GM18519 (cell line): ENCODE data around the gene BAIAP3.

Experiments used
- ATAC-seq: cut with Tn5 transposase; IDR thresholded peaks from one replicate; pipeline ENCODE4 v1.9.1; 2021; ENCODE audit warnings: mild to moderate bottlenecking, moderate library complexity; ENCODE audit not compliant: unreplicated experiment, low FRiP score

The BAIAP3 gene

DNA sequence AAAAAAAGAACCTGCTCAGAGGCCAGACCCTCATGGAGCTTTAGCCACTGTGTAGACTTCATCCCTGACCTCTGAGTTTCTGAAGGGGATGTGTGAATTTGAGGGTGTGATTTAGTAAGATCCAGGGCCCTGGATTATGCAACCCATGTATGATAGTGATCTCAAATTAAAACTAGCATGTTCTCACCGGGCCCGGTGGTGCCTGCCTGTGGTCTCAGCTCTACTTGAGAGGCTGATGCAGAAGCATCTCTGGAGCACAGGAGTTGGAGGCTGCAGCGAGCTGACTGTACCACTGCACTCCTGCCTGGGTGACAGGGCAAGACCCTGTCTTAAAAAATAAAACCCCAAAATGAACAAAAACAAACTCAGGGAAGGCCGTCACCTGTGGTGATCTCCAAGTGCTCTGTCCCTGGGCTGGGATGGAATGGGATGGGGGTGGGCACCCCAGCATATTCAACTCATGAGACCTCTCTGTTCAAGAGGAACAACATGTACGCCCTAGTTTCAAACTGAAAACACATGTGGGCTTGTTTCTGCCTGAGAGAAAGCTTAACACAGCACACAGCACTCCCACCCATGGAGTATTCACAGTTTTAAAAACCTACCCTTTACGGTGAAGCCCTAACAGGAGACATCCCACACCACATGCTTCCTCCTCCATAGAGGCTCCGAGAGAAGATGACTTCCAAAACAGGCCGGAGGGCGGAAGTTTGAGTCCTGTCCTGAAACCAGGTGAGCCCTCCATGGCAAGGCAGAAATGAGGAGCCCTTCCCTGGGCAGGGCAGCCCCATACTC, 48.4 kb downstream of the BAIAP3 start:
- ATAC-seq, result no peak

DNA sequence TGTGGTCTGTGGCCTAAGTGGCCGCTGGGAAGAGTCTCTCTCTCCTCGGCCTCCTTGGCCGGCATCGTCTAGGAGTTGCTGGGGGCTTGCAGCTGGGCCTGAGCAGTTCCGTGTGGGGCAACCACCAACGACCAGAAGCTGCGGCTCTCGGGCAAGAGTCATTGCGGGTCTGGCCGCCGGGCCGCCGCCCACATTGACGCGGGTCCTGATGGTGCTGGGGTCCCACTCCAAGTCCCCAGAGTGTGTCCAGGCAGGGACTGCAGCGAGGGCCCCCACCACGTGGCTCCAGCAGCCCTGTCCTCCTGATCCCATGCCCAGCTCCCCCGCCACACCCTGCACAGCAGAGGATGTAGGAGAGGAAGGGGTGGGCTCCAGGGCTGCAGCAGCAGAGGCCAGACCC, 50.1 kb downstream of the BAIAP3 start:
- ATAC-seq, result no peak

DNA sequence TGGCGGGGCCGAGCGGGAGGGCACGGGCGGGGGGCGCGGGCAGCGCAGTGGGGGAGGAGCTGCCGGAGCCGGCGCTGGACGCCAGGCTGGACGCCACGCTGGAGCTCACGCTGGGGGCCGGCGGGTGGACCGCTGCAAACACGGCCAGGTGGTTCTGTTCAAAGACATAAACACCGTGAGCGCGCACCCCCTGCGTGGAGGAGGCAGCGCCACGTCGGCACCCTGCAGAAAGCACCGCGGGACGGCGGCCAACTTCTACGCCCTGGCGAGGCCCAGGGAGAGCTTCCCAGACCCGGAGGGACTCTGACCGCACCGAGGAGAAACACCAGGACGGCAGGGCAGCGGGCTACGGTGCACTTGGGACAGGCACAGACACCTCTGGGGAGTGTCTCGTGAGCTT, 51.8 kb downstream of the BAIAP3 start:
- ATAC-seq, result no peak

- ATAC-seq, result no peak
These were observed 53.9 kb downstream of the BAIAP3 start for GRCh38 chr16:1387331-1387730.

GRCh38 chr16:1389762-1390161, 56.3 kb downstream of the BAIAP3 start:
- ATAC-seq, result no peak

GRCh38 chr16:1390239-1390779, 56.9 kb downstream of the BAIAP3 start:
- ATAC-seq, result no peak

DNA sequence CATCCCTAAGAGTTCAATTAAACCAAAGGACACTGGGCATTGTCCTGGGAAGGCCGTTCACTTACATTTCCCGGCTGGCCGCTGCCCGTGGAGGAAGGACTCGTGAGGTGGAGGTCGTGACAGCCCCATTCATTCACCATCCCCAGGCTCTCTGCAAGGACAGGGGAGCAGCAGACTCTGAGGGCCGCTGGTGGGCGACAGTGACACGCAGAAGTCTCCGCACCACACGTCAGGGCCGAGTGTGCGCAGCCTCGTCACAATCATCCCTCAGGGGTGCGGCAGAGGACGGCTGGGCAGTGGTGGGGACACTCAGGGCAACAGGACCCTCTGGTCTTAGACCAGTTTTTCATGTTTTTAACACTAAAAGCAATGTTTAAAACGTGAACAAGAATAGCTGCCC, 59.4 kb downstream of the BAIAP3 start:
- ATAC-seq, result no peak

DNA sequence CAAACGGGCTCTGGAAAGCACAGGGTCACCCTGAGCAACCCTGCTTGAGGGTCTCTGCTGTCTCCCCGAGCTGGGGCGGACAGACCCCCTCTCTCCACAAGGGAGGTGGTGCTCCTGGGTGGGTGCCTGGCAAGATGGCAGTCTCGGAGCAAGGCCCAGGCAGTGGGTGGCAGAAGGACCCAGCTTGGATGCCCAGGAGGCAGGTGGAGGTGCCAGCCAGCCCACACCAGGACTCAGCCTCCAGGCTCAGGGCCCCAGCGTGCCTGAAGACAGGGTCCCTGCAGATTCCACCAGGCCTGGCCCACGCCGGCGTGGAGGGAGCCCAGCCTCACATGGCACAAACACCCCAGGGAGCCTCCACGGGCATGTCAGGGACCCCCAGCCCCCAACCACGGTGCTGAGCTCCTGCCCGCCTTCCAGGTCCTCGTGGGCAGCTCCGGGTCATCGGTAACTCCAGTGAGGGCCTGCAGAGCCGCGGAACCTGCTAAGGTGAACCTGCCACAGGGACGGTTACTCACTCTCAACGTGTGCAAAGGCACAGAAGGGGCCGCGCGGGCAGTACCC, 60.2 kb downstream of the BAIAP3 start:
- no peak for ATAC-seq

DNA sequence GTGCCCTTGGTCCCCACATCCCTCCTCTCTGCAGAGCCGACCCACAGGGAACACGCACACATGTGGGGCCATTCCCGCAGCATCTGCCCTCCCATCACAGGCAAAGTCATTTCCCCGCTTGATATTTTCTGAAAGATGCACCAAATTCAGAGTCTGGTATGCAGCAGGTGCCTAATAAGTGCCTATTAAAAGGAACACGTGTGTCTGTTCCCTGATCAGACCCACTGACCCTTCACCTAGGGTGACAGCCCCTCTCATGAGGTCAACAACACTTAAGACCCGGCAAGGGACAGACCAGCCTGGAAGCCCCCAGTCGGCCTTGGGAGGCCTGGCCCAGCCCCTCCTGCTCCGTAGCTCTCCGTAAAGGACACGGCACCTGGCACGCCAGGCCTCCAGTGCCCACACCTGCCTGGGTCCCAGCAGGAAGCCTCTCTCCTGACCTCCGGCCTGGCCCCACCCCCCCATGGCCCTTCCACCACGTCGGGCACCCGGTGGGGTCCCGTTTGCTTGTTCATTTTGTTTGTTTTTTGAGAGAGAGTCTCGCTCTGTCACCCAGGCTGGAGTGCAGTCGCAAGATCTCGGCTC, 61.0 kb downstream of the BAIAP3 start:
- no peak for ATAC-seq

- ATAC-seq, result no peak
These were observed 62.1 kb downstream of the BAIAP3 start for GRCh38 chr16:1395444-1396031.

- no peak for ATAC-seq
These were observed 64.3 kb downstream of the BAIAP3 start for GRCh38 chr16:1397779-1398178.

- no peak for ATAC-seq
These were observed 64.9 kb downstream of the BAIAP3 start for GRCh38 chr16:1398351-1398750.
